WI38 (cell line): ENCODE measurements around the gene PDE3B.
"Not testable (repeated sequence)": the region's sequence is repeated elsewhere in the genome, so short reads cannot be mapped to it uniquely, and the experiment has no call there.

ENCODE experiments used
- H3K4me3 ChIP-seq: 2 replicates; pipeline ENCODE4 v1.5.1; 2011; ENCODE audit warnings: low read depth, mild to moderate bottlenecking, control low read depth, low read length
- CTCF ChIP-seq: IDR thresholded peaks from 2 replicates; pipeline ENCODE4 v1.5.1; 2012; ENCODE audit warnings: low read depth, mild to moderate bottlenecking, control low read depth, low read length

PDE3B gene

GRCh38 chr11:14653090-14653489 lies 9.5 kb downstream of the PDE3B start:
- TF ChIP-seq CTCF, result no peak
- H3K4me3 ChIP-seq, result no peak overlapping the region

GRCh38 chr11:14655435-14655834 lies 11.8 kb downstream of the PDE3B start:
- TF ChIP-seq CTCF, result no peak
- no peak overlapping the region for H3K4me3 ChIP-seq

- no peak for TF ChIP-seq CTCF
- no peak overlapping the region for H3K4me3 ChIP-seq
Measured at GRCh38 chr11:14656536-14657457, 13.2 kb downstream of the PDE3B start.

GRCh38 chr11:14657841-14658240 lies 14.2 kb downstream of the PDE3B start:
- no peak overlapping the region for H3K4me3 ChIP-seq
- TF ChIP-seq CTCF, result no peak

- not testable (repeated sequence) for H3K4me3 ChIP-seq
Measured at GRCh38 chr11:14664926-14665325, 21.3 kb downstream of the PDE3B start.

- not testable (repeated sequence) for H3K4me3 ChIP-seq
Measured at GRCh38 chr11:14667329-14667728, 23.7 kb downstream of the PDE3B start.

DNA sequence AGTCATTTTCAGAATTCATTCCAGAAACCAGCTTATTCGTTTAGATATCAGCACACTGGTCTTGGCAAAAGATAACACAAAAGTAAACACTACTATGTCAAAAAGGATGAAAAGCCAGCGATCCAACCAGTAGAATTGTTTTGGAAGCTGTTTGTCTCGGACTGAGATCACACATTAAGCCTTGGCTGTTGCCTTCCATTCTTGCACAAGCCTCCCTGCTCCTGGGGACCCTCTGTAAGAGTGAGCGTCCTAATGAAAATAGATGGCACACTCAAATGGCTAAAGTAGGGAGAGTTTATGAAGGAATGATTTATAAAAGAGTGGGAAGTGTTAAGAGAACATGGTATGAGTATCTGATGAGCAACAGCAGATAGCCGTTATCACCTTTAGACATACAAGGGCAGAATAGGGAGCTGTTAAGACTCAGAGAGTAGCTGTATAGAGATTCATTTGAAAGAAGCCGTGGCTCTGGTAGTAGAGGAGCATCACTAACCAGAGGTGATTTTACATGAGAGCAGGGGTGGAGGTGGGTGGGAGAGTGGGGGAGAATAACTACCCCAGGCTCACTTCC lies 25.2 kb downstream of the PDE3B start:
- H3K4me3 ChIP-seq, result no peak overlapping the region
- no peak for TF ChIP-seq CTCF

GRCh38 chr11:14669499-14669898 lies 25.9 kb downstream of the PDE3B start:
- TF ChIP-seq CTCF, result no peak
- H3K4me3 ChIP-seq, result no peak overlapping the region
